Activated CD8-positive, alpha-beta T cell treated with anti-CD3 and anti-CD28 coated beads, Interleukin-2, amount 10 ng/mL, durations not matched to agents 7 days and 5 days (primary cell): Measurements from ENCODE around the gene NRCAM. TPM values are rescaled to one million over a fixed set of nuclear protein-coding genes. Genes with fewer than 3 reads are reported as not detected.

Experiments used
- ATAC-seq: fragments of 150-1000 bp; cut with Tn5 transposase; one replicate; pipeline ENCODE4 v1.10.0; 2021; ENCODE audit warnings: moderate library complexity
- CTCF ChIA-PET: fragments of 350-600 bp; sonication (Branson Sonifier 250); formaldehyde crosslinking; loops from one replicate; lab custom pipeline; 2021; ENCODE audit warnings: antibody characterized with exemption; lab: Charles Lee
- POLR2A ChIA-PET: fragments of 350-600 bp; sonication (Branson Sonifier 250); formaldehyde crosslinking; loops from one replicate; lab custom pipeline; 2021; ENCODE audit warnings: antibody characterized with exemption; lab: Charles Lee
- DNase-seq: peaks from one replicate; pipeline ENCODE4 v3.0.0-alpha.2; 2020
- H3K27ac Mint-ChIP-seq: one replicate; pipeline ENCODE4 v1.8.0; 2021; ENCODE audit warnings: mild to moderate bottlenecking, mixed read lengths
- H3K27me3 Mint-ChIP-seq: one replicate; pipeline ENCODE4 v1.8.0; 2021; ENCODE audit warnings: low read depth, mixed read lengths
- H3K36me3 Mint-ChIP-seq: one replicate; pipeline ENCODE4 v1.8.0; 2021; ENCODE audit warnings: low read depth, mixed read lengths
- H3K4me1 Mint-ChIP-seq: one replicate; pipeline ENCODE4 v1.8.0; 2021; ENCODE audit warnings: low read depth, mixed read lengths
- H3K4me3 Mint-ChIP-seq: one replicate; pipeline ENCODE4 v1.8.0; 2021; ENCODE audit warnings: mild to moderate bottlenecking, mixed read lengths
- H3K9me3 Mint-ChIP-seq: one replicate; pipeline ENCODE4 v1.8.0; 2022; ENCODE audit warnings: mixed read lengths; ENCODE audit not compliant: insufficient read depth
- total RNA-seq, 2 experiments: library from RNA; stranded (reverse); gene quantifications; one replicate each; pipeline ENCODE4 v1.2.3, GENCODE V29; 2021

NRCAM gene
- total RNA-seq, 2 experiments from 2014 or later = 0.05 to 0.47 TPM

DNA sequence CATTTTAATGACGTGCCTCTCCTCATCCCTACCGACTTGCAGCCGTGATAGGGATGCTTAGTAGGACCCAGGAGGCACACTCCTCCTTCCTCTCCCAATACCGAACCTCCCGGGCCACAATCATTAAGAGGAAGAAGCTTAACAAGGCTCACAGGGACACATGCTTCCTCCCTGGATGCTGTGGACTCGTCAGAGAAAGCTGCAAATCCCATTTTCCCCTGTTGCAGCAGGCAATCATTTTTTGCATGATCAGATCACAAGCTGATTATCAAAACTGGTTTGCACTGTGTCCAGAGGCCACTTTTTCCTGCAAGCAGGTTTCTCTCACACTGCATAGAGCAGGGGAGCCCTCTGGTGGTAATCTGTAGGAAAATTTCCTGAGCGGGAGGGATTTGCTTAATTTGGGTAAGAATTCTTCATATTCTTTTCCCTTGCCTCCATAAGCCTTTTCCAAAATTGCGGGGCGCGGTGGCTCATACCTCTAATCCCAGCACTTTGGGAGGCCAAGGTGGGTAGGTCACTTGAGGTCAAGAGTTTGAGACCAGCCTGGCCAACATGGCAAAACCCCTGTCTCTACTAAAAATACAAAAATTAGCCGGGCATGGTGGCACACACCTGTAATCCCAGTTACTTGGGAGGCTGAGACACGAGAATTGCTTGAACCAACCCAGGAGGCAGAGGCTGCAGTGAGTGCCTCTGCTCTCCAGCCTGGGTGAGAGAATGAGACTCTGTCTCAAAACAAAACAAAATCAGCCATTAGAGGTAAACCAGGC, 310.0 kb downstream of the NRCAM start:
- no peak overlapping the region for H3K4me3 Mint-ChIP-seq
- H3K27me3 Mint-ChIP-seq = no peaks in the 10 kb centered on the region
- DNase-seq (peak; percentile 72), ATAC-seq (peak; percentile 70)
- peaks cover 4% of the 10 kb centered on the region for H3K4me1 Mint-ChIP-seq
- H3K9me3 Mint-ChIP-seq = no peaks in the 10 kb centered on the region
- CTCF ChIA-PET = interaction anchor here (0.5 to 3.4 kb wide), 34 partner anchors 8 to 403 kb away, joined by 3 to 60 read pairs (median 3); partner anchors contain the start of genes DLD, LAMB1 and LAMB4
- POLR2A ChIA-PET = interaction anchor here (0.9 kb wide), 1 partner anchor 11 kb away, joined by 3 read pairs; no protein-coding TSS in a partner anchor
- H3K27ac Mint-ChIP-seq = no peak overlapping the region
- no peaks in the 10 kb centered on the region for H3K36me3 Mint-ChIP-seq

DNA sequence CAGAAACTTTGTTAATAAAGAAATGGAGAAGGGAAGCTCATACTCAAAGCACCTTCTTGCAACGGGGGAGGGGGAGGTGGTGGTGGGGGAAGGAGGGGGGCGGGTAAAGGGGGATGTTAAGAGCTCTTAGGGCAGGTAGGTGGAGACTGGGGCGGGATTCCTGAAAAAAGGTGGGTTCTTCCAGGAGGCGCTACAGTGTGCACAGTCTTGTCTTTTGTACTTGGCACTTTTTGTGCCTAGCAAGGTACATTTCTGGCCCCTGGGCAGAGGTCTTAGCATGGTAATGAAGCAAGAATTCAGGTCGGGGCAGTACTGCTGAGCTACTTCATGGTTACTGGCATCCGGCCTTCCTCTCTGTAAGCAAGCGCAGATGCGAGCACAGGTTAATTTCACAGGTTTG, 310.8 kb downstream of the NRCAM start:
- ATAC-seq (no peak), DNase-seq (no peak)
- Mint-ChIP-seq H3K27me3 (no peaks in the 10 kb centered on the region), H3K4me3 (no peak overlapping the region), H3K27ac (no peak overlapping the region), H3K4me1 (peaks cover 6% of the 10 kb centered on the region), H3K9me3 (no peaks in the 10 kb centered on the region), H3K36me3 (no peaks in the 10 kb centered on the region)
- ChIA-PET CTCF (interaction anchor here (0.6 to 3.4 kb wide), 28 partner anchors 8 to 402 kb away, joined by 3 to 60 read pairs (median 3); partner anchors contain the start of genes DLD, LAMB1 and LAMB4), POLR2A (no interaction called here)

DNA sequence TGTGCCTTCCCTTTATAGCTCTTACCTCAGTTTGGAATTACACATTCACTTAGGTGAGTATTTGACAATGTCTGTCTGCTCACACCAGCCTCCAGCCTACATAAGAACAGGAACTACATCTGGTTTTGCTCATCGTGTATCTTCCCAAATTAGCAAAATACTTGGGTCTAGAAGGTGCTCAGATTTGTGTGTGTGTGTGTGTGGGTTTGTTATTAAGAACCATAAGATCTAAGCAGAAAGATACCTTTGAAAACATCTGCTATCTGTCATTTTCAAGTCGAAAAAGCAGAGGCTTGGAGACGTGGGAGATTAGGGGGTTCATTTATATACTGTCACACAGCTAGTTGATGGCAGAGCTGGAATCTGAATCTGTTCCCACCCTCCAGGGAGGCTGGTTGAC, 311.3 kb downstream of the NRCAM start:
- ChIA-PET POLR2A (no interaction called here), CTCF (interaction anchor here (0.8 to 3.4 kb wide), 8 partner anchors 11 to 254 kb away, joined by 3 to 60 read pairs (median 7); partner anchors contain the start of genes DLD and LAMB4)
- DNase-seq (no peak), ATAC-seq (no peak)
- Mint-ChIP-seq H3K9me3 (no peaks in the 10 kb centered on the region), H3K27ac (no peak overlapping the region), H3K27me3 (no peaks in the 10 kb centered on the region), H3K4me1 (peaks cover 6% of the 10 kb centered on the region), H3K4me3 (no peak overlapping the region), H3K36me3 (no peaks in the 10 kb centered on the region)

DNA sequence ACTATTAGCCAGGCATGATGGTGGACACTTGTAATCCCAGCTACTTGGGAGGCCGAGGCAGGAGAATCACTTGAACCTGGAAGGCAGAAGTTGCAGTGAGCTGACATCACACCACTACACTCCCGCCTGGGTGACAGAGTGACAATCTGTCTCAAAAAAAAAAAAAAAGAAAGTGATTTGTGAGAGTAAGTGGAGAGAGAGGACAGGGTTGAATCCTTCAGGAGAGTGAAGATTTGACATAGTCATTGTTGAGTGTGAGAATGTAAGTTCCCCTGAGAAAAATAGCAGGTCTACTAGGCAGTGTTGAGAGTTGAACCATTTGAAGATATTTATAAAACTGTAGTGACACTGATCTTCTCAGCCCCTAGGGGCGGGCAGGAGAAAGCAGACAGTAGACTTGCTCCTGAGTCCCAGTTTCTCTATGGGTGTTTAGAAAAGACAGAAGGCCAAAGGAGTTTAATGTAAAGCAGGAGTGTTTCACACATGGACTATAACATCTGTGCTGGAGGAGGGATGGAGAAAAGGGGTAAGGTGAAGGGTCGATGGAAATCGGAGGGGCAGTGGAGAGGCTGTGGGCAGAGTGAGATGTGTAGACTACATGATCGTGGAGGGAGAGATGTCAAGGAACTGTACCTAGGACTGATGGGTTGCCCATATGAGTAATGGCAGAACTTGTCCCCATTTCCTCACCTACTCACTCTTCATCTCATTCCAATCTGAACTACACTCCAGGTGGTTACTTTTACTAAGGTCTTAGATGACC, 312.4 kb downstream of the NRCAM start:
- Mint-ChIP-seq H3K27ac (no peak overlapping the region), H3K4me3 (no peak overlapping the region), H3K27me3 (no peaks in the 10 kb centered on the region), H3K9me3 (no peaks in the 10 kb centered on the region), H3K36me3 (no peaks in the 10 kb centered on the region), H3K4me1 (peaks cover 14% of the 10 kb centered on the region)
- no peak for DNase-seq
- no peak for ATAC-seq
- ChIA-PET CTCF (interaction anchor here (0.8 to 3.4 kb wide), 5 partner anchors 10 to 34 kb away, joined by 4 to 60 read pairs (median 20); no protein-coding TSS in a partner anchor), POLR2A (no interaction called here)

DNA sequence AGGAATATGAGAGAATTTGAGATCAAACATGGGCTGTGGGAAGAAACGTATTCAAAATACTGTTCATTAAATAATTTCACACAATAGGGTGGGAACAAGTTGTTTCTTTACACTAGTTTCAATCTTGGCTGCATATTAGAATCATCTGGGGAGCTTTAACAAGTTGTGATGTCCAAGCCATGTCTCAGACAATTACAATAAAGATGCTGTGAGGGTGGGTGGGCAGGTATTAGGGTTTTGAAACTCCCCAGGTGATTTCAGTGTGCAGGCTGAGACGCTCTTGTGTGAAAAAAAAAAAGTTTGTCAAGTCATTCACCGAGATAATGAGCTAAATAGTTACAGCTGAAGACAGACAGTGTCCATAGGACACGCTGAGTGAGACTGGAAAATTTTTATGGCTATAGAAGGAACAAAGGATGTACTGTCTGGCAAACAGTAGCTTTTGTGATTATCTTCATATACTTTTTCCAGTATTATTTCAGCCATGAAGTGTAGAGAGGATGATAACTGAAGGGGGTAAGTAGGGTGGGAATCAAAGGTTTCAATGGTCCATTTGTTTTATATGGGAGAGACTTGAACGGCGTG, 313.5 kb downstream of the NRCAM start:
- ChIA-PET POLR2A (interaction anchor here (0.5 kb wide), 1 partner anchor 277 kb away, joined by 3 read pairs; no protein-coding TSS in a partner anchor), CTCF (interaction anchor here (1.6 to 2.3 kb wide), 2 partner anchors 29 to 33 kb away, joined by 7 to 9 read pairs; no protein-coding TSS in a partner anchor)
- H3K36me3 Mint-ChIP-seq = no peaks in the 10 kb centered on the region
- ATAC-seq (no peak), DNase-seq (no peak)
- peaks cover 14% of the 10 kb centered on the region for H3K4me1 Mint-ChIP-seq
- no peaks in the 10 kb centered on the region for H3K27me3 Mint-ChIP-seq
- H3K9me3 Mint-ChIP-seq = peaks cover 2% of the 10 kb centered on the region
- H3K4me3 Mint-ChIP-seq = no peak overlapping the region
- no peak overlapping the region for H3K27ac Mint-ChIP-seq

DNA sequence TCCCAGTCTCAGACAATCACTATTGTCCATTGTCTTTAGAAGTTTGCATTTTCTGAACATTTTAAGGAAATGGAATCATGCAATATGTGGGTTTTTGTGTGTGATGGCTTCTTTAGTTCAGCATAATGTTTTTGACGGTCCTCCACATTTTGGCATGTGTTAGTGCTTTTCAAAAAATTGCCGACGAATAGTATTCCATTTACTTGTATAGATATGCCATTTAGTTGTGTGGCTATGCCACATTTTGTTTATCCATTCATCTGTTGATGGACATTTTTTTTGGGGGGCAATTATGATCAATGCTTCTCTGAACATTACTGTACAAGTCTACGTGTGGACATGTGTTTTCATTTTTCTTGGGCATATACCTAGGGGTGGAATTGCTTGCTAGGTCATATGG, 314.1 kb downstream of the NRCAM start:
- H3K9me3 Mint-ChIP-seq = peaks cover 5% of the 10 kb centered on the region
- CTCF ChIA-PET = interaction anchor here (2.0 to 2.3 kb wide), 2 partner anchors 28 to 33 kb away, joined by 8 to 9 read pairs; no protein-coding TSS in a partner anchor

DNA sequence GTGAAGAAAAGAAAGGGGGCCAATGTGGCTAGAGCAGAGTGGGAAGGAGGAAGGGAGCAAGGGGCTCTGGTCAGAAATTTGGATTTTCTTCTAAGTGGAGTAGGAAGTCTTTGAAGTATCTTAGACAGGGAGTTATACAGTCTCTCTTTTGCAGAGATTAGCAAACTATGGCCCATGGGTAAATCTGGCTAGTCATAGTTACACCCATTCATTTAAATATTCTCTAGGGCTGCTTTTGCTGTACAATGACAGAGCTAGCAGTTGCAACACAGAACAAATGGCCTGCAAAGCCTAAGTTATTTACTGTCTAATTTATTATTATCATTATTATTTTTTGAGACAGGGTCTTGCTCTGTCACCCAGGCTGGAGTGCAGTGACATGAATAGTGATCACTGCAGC, 315.6 kb downstream of the NRCAM start:
- no peak overlapping the region for H3K4me3 Mint-ChIP-seq
- no peak overlapping the region for H3K27ac Mint-ChIP-seq
- H3K27me3 Mint-ChIP-seq = no peaks in the 10 kb centered on the region
- no peak for ATAC-seq
- POLR2A ChIA-PET = no interaction called here
- H3K36me3 Mint-ChIP-seq = peaks cover 7% of the 10 kb centered on the region
- DNase-seq = no peak
- H3K9me3 Mint-ChIP-seq = peaks cover 5% of the 10 kb centered on the region
- CTCF ChIA-PET = interaction anchor here (2.0 to 2.3 kb wide), 2 partner anchors 27 to 31 kb away, joined by 8 to 9 read pairs; no protein-coding TSS in a partner anchor
- H3K4me1 Mint-ChIP-seq = peaks cover 23% of the 10 kb centered on the region

More for the DNA sequence above, 314.1 kb downstream of the NRCAM start:
- DNase-seq (no peak), ATAC-seq (no peak)
- Mint-ChIP-seq H3K36me3 (peaks cover 4% of the 10 kb centered on the region), H3K4me1 (peaks cover 14% of the 10 kb centered on the region), H3K27ac (no peak overlapping the region), H3K4me3 (no peak overlapping the region), H3K27me3 (no peaks in the 10 kb centered on the region)
- POLR2A ChIA-PET = no interaction called here

DNA sequence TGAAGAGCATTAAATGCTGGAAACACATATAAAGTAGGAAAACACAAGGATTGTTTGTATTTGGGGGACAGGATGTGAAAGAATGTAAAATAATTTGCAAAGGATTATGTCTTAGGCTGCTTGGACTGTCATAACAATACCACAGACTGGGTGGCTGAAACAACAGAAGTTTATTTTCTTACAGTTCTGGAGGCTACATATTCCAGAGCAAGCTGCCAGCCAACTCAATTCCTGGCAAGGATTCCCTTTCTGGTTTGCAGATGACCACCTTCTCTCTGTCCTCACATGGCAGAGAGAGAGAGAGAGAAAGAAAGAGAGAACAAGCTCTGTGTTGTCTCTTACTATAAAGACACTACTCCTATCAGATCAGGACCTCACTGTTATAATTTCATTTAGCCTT, 317.3 kb downstream of the NRCAM start:
- Mint-ChIP-seq H3K27ac (no peak overlapping the region), H3K36me3 (peaks cover 7% of the 10 kb centered on the region), H3K9me3 (peaks cover 5% of the 10 kb centered on the region), H3K4me3 (no peak overlapping the region), H3K27me3 (no peaks in the 10 kb centered on the region), H3K4me1 (peaks cover 34% of the 10 kb centered on the region)
- DNase-seq (no peak), ATAC-seq (no peak)
- POLR2A ChIA-PET = no interaction called here
- CTCF ChIA-PET = interaction anchor here (1.0 kb wide), 1 partner anchor 25 kb away, joined by 3 read pairs; no protein-coding TSS in a partner anchor

DNA sequence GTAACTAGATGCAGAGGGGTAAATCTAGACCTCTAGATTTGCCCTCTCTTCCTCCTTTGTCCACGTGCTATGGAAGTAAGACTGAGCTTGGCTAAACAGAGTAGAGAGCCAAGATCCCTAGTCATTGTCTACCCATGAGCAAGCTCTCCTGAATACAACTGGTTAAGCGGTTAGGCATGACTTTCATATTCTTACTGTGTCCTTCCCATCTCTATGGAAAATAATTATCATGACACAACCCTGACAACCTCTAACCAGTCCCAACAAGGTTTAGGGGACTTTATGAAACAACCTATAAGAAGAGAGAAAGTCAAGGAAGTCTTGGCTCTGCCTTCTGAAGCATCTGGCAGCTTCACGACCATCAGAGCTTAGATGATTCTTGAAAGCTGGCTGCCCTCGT, 318.2 kb downstream of the NRCAM start:
- peaks cover 34% of the 10 kb centered on the region for H3K4me1 Mint-ChIP-seq
- H3K27ac Mint-ChIP-seq = no peak overlapping the region
- peaks cover 7% of the 10 kb centered on the region for H3K36me3 Mint-ChIP-seq
- H3K4me3 Mint-ChIP-seq = no peak overlapping the region
- DNase-seq (no peak), ATAC-seq (no peak)
- no peaks in the 10 kb centered on the region for H3K27me3 Mint-ChIP-seq
- ChIA-PET POLR2A (no interaction called here), CTCF (interaction anchor here (1.0 to 1.2 kb wide), 2 partner anchors 8 to 24 kb away, joined by 3 to 7 read pairs; no protein-coding TSS in a partner anchor)
- peaks cover 5% of the 10 kb centered on the region for H3K9me3 Mint-ChIP-seq

DNA sequence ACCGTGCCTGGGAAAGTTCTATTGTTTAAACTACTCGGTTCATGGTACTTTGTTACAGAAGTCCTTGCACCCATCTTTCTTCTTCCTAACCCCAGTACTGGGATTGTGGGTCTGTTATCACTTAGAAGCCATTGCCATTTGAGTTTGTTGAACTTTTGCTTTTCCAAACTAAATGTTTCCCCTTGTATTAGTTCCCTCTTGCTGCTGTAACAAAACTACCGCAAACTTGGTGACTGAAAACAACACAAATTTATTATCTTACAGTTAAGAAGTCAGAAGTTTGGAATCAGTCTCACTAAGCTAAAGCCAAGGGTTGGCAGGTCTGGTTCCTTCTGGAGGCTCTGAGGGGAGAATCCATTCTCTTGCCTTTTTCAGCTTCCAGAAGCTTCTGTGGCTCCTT, 319.2 kb downstream of the NRCAM start:
- Mint-ChIP-seq H3K27me3 (no peaks in the 10 kb centered on the region), H3K36me3 (peaks cover 7% of the 10 kb centered on the region), H3K9me3 (peaks cover 5% of the 10 kb centered on the region), H3K4me1 (peaks cover 39% of the 10 kb centered on the region), H3K27ac (no peak overlapping the region), H3K4me3 (no peak overlapping the region)
- no peak for ATAC-seq
- DNase-seq = no peak
- CTCF ChIA-PET = interaction anchor here (0.8 to 1.2 kb wide), 3 partner anchors 9 to 19 kb away, joined by 3 to 7 read pairs (median 3); no protein-coding TSS in a partner anchor
- POLR2A ChIA-PET = no interaction called here

DNA sequence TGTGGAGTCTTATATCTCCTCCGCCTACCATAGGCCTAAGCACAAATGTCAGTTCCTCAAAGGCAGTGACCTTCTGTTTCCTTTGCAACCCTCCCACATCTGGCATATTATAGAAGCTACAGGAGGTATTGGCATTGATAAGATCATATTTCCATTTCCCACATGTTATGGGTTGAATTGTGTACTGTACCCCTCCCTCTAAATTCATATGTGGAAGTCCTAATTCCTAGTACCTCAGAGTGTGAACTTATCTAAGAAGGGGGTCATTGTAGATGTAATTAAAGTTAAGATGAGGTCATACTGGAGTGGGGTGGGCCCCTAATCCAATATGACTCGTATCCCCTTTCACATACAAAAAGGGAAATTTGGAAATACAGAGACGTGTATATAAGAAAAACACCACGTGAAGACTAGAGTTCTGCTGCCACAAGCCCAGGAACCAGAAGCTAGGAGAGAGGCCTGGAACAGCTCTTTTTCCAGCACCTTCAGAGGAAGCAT, 320.0 kb downstream of the NRCAM start:
- DNase-seq = no peak
- Mint-ChIP-seq H3K4me3 (no peak overlapping the region), H3K27ac (peak overlapping the region; percentile 86), H3K4me1 (peaks cover 39% of the 10 kb centered on the region), H3K36me3 (peaks cover 7% of the 10 kb centered on the region), H3K27me3 (no peaks in the 10 kb centered on the region), H3K9me3 (peaks cover 5% of the 10 kb centered on the region)
- CTCF ChIA-PET = interaction anchor here (0.8 to 7.3 kb wide), 5 partner anchors 9 to 23 kb away, joined by 3 to 29 read pairs (median 3); no protein-coding TSS in a partner anchor
- POLR2A ChIA-PET = interaction anchor here (1.2 kb wide), 1 partner anchor 246 kb away, joined by 3 read pairs; no protein-coding TSS in a partner anchor
- ATAC-seq = peak; percentile 24
